Tongue (tissue), 2 donors: ENCODE data around the gene CLDN11. TPM values are rescaled to one million over a fixed set of nuclear protein-coding genes. Genes with fewer than 3 reads are reported as not detected.

Experiments used
- DNase-seq: peaks from one replicate; pipeline ENCODE4 v3.0.0-alpha.2; 2015
- total RNA-seq: library from RNA; depleted of rRNA; stranded (reverse); fragments of >200 nt; gene quantifications from one replicate; pipeline ENCODE4 v1.2.3, GENCODE V29; 2014

CLDN11 gene
- total RNA-seq, 1 donor from 2014 or later = 4.1 TPM

DNA sequence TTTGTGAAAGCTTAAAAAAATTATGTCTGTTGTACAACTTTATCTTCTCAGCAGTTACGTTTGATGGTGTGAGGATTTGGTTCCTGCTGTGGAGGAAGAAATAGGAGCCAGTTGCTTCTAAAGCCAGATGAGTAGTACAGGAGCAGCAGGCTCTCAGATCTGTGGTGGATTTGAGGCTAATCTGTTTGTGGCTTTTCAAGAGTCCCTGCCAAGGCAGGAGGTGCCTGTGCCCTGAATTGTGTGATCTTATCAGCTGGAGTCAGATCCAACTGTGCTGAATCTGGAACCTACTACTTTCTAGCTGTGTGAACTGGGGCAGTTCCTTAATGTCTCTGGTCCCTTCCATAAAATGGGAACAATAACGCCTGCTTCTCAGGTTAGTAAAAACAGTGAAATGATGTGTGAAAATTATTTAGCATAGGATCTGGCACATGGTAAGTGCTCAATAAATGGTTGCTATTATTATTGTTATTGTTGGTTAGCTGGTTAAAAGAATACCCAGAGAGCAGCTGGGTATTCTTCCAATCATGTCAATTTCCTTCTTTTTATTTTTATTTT lies 7.7 kb downstream of the CLDN11 start:
- no peak for DNase-seq

GRCh38 chr3:170428095-170428494 lies 9.4 kb downstream of the CLDN11 start:
- DNase-seq = no peak

GRCh38 chr3:170429050-170429449 lies 10.4 kb downstream of the CLDN11 start:
- no peak for DNase-seq

DNA sequence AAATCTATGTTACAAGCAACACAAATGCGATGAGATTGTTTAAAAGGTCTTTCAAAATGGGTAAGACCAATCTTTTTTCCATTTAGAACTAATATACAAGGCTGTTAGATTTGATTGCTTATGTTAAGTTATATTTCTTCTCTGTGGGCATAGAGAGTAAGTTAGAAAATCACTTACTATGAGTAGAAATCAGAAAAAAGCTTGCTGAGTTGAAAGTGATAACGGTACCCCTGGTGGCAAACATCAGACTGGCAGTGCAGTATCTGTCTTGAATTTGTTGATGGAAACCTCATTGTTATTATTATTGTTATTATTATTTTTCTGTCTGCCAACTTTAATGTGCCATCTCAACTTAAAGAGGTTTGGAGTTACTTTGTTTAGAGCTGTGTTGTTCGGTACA lies 12.4 kb downstream of the CLDN11 start:
- DNase-seq = no peak

DNA sequence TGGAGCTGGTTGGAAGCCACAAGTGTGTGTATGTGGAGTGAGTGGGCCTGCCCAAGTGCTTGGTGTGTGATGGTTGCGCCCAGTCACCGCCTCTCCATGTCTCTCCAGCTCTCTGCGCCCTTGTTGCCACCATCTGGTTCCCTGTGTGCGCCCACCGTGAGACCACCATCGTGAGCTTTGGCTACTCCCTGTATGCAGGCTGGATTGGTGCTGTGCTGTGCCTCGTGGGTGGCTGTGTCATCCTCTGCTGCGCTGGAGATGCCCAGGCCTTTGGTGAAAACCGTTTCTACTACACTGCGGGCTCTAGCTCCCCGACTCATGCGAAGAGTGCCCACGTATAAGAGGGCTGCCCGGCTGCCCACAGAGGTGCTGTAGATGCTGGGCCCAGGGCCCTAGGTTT lies 13.7 kb downstream of the CLDN11 start:
- DNase-seq = no peak

DNA sequence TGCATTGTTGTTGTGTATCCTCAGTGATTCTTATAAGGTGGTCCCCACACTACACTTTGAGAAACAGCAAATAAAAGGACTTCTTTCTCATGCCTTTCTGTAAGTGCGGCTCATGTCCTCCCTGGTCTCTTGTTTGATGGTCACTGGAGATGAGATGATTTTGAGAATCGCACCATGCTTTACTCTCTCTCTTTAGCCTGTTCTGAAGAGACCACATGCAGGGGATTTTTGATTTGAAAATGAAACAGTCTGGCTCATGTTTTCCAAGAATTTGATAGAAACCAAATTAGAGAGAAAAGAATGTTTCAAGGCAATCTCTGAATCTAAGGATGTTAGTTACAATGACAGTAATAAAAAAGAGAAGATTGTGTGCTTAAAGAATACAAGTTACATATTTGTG lies 18.0 kb downstream of the CLDN11 start:
- DNase-seq = no peak

- no peak for DNase-seq
Observed at GRCh38 chr3:170437176-170437575, 18.5 kb downstream of the CLDN11 start.

DNA sequence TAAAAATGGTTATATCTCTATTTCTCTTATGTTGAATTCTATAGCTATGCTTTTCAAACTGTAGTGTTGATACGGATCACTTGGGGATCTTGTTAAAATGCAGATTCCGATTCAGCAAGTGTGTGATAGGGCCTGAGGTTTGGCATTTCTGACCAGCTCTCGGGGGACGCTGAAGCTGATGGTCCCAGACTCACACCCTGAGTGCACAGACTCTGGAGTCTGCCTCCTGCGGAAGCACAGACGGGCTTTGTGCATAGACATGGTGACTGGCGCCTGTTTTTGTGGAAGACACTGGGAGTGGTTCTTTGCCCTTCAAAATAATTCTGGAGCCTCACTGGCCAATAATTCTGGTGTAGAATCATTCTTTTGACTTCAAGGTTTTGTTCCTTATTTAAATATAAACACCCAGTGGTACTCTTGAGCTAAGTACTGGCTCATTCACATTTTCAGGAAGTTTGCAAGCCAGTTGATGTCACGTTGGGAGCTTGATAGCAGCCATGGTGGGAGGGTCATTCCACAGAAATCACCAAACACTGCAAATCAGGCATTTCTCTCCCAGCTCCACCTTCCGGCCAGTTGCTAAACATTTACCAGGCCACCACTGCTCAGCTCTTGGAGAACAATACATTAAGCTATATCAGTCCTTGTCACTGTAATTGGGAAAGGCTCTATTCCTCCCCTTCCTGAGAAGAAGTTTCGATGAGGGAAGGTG lies 19.2 kb downstream of the CLDN11 start:
- DNase-seq = no peak

DNA sequence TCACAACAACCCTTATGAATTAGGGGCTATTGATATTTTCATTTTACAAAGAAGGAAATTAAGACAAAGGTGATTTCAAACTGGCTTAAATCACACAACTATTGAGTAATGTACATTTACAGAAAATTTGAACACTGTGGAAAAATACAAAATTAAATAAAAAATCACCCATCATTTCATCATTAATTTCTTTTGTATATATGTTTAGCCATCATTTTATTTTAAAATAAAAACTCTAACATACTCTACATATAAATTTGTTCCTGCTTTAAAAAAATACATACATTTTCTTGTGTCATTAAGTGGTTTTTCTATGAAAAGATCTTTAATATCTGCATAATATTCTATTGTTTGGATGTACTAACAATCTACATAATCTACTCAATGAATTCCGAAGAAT lies 20.2 kb downstream of the CLDN11 start:
- DNase-seq = no peak

GRCh38 chr3:170440344-170440743 lies 21.7 kb downstream of the CLDN11 start:
- no peak for DNase-seq

- no peak for DNase-seq
Observed at GRCh38 chr3:170441412-170441811, 22.7 kb downstream of the CLDN11 start.

GRCh38 chr3:170442947-170443346 lies 24.3 kb downstream of the CLDN11 start:
- no peak for DNase-seq

DNA sequence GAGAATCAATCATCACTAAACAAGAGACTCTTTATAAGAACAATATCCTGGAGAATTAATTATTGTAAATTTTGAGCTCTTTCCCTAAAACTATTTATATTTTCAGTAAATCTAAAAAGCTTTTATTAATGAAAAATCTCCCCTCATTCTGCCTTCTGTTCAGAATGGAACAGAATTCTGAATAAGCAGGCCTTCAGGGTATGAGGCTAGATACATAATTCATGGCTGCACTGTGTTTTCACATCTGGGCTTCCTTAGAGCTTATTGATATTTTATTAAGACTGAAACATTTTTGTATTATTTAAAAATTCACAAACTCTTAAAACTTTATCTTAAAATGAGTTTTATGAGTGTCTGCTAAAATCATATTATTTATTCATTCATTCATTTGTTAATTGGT lies 24.8 kb downstream of the CLDN11 start:
- DNase-seq = no peak

- DNase-seq = no peak
Observed at GRCh38 chr3:170448584-170448983, 29.9 kb downstream of the CLDN11 start.

DNA sequence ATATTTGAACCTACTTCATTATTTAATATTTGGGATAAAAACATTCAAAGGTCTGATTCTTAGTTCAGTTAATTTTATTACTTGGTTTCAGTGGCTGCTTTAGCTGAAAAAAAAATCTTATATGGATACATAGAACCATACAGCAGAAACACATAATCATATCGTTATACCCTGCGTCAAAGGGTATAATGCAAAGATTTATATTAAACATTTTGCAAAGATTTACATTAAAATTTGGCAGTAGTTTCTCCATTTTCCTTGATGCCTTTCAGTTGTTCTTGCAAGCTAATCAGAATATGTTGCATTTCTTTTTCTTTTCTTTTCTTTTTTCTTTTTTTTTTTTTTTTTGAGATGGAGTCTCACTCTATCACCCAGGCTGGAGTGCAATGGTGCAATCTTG lies 31.4 kb downstream of the CLDN11 start:
- DNase-seq = no peak

GRCh38 chr3:170454509-170454908 lies 35.8 kb downstream of the CLDN11 start:
- no peak for DNase-seq

DNA sequence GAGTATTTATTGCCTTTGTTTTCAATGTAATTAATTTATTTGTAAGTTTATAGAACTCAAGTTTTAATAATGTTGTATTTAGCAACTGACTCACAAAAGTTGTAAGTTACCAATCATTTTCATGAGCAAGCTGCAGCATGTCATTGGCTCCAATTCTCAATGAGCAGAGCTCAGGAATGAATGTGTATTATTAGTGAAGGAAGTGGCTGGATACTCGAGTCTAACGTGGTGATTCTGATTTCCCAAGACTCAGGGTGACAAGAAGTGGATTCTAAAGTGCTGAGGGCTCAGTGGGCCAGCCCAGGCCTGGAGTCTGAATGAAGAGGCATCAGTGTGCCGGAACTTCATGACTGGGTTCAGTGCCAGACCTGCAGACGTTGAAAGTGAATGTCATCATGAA lies 39.6 kb downstream of the CLDN11 start:
- DNase-seq = no peak

GRCh38 chr3:170463011-170463410 lies 44.3 kb downstream of the CLDN11 start:
- DNase-seq = no peak

- no peak for DNase-seq
Observed at GRCh38 chr3:170465955-170466354, 47.3 kb downstream of the CLDN11 start.

DNA sequence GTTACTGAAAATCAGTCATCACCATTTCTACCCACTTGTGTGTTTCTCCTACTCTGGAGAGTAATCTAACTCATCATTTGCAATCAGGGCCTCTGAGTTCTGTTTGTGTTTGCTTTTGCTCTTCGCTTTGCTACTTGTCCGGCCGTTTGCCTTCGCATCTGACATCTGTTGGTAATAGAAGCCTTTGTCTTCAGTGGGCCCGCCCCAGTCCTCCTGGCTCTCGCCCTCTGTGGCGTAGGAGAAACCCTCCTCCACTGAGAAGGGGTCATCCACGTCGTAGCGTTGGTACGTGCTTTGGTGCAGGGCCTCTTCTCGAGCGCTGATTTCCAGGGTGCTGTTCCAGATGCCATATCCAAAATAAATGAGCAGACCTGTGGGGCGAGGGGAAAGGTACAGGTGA lies 48.3 kb downstream of the CLDN11 start:
- DNase-seq = peak; percentile 22

DNA sequence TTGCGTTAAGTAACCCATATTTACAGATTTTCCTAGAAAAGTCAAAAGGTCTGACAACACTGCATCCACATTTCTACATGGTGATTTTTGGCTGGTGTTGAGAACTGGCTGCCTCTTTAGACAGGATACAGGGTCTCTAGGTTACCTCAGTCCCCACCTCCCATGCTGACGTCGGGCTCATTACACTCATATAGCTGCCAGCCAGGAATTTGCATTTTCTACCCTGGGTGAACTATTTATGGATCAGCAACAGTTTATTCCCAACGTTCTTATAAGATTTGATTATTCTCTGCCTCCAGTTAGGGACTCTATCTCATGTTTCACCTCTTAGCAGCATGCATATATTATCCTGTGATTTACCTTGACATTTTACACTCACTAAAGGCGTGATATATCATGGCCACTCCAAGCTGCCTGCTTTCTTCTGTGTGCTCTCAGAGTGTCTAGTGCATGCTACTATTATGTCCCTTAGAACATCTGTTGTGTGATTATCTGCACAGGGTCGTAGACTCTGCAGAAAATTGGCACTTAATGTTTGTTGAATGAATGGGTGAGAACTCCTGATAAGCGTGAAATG lies 49.0 kb downstream of the CLDN11 start:
- no peak for DNase-seq

DNA sequence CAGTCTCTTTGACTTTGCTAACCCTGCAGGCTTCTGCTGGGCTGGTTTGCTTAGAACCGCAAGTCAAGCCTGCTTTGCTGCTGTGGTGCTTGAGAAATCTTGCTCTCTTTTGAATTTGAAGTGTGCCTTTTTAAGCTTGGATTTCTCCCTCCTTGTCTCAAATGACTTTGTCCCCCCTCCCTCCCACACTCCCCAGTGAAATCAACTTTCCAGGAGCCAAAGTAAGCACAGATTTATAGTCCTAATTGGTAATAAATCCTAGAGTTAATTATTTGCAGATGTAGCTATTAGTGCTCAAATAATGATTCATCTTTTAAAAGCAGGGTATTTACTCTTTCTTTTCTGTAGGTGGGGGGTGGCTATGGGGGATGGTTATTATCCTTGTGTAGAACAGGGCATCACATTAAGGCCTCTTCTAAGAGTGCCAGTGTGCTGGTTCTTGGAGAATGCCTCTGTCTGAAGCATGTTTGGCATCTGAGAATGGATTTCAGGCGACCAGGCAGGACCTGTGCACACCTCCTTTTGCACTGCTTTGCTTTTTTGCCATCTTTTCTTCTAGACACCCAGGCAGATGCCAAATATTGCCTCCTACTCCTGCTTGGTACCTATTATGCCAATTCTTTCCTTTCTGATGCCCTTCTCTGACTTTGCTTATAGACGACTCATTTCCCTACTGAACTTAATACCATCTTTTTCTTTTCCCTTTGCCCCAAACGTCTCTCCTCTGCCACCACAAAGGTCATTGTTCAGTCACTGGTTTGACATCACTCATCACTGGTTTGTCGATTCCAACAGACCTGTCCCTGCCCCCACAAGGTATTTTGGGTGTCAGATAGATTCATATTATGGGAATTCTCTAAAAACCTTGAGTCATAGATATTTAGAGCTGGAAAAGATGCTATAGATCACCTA lies 50.7 kb downstream of the CLDN11 start:
- DNase-seq = peak; percentile 20
